PC-9 (cell line): Measurements from ENCODE around the gene PLXNC1. TPM values are rescaled to one million over a fixed set of nuclear protein-coding genes. Genes with fewer than 3 reads are reported as not detected.

ENCODE experiments used
- BruUV-seq: library from RNA; stranded (reverse); fragments of 400-500 nt; replicated peaks from 2 replicates; lab custom pipeline; 2021; lab: Mats Ljungman, UMichigan
- CTCF ChIA-PET: fragments of 300-600 bp; sonication (Branson Sonifier 250); formaldehyde crosslinking; loops from one replicate; lab custom pipeline; 2022; ENCODE audit warnings: antibody characterized with exemption; lab: Charles Lee
- POLR2A ChIA-PET: fragments of 300-600 bp; sonication (Branson Sonifier 250); formaldehyde crosslinking; loops from one replicate; lab custom pipeline; 2022; ENCODE audit warnings: antibody characterized with exemption; ENCODE audit not compliant: unreplicated experiment; lab: Charles Lee
- DNase-seq, 2 experiments: peaks; one replicate each; pipeline versions ENCODE4 v3.0.0 to v3.0.0-alpha.2; 2015 to 2022; ENCODE audit warnings: mixed read lengths in 1 of 2
- H2AFZ ChIP-seq: fragments of 200-600 bp; sonication (generic); 2 replicates; pipeline ENCODE4 v1.8.1; 2017; ENCODE audit warnings: antibody characterized with exemption
- H3F3A ChIP-seq: fragments of 200-600 bp; sonication (generic); 2 replicates; pipeline ENCODE4 v1.8.1; 2017; ENCODE audit warnings: antibody characterized with exemption, mild to moderate bottlenecking, low read depth; ENCODE audit not compliant: insufficient read depth
- H3K27ac ChIP-seq: fragments of 200-600 bp; sonication (generic); 2 replicates; pipeline ENCODE4 v1.6.1; 2016; ENCODE audit warnings: mixed run types
- H3K27me3 ChIP-seq: fragments of 200-600 bp; sonication (generic); 2 replicates; pipeline ENCODE4 v1.6.1; 2016; ENCODE audit warnings: low read depth, mixed run types; ENCODE audit not compliant: insufficient read depth
- H3K36me3 ChIP-seq: fragments of 200-600 bp; sonication (generic); 2 replicates; pipeline ENCODE4 v1.6.1; 2016; ENCODE audit warnings: low read depth, mixed run types
- H3K4me1 ChIP-seq: fragments of 200-600 bp; sonication (generic); replicated peaks from 2 replicates; pipeline ENCODE4 v1.6.1; 2016; ENCODE audit warnings: mixed run types; ENCODE audit not compliant: insufficient read depth
- H3K4me2 ChIP-seq: fragments of 200-600 bp; sonication (generic); 2 replicates; pipeline ENCODE4 v1.6.1; 2017; ENCODE audit warnings: mixed run types
- H3K4me3 ChIP-seq: fragments of 200-600 bp; sonication (generic); 2 replicates; pipeline ENCODE4 v1.6.1; 2016; ENCODE audit warnings: mixed run types
- H3K79me2 ChIP-seq: fragments of 200-600 bp; sonication (generic); 2 replicates; pipeline ENCODE4 v1.6.1; 2017; ENCODE audit warnings: low read depth, mixed run types
- H3K9me2 ChIP-seq: fragments of 200-600 bp; sonication (generic); 2 replicates; pipeline ENCODE4 v1.8.1; 2017; ENCODE audit warnings: mild to moderate bottlenecking; ENCODE audit not compliant: insufficient read depth
- H3K9me3 ChIP-seq: fragments of 200-600 bp; sonication (generic); 2 replicates; pipeline ENCODE4 v1.8.1; 2016; ENCODE audit warnings: low read depth; ENCODE audit not compliant: insufficient read depth
- H4K20me1 ChIP-seq: fragments of 200-600 bp; sonication (generic); 2 replicates; pipeline ENCODE4 v1.8.1; 2017; ENCODE audit not compliant: insufficient read depth
- CTCF ChIP-seq: fragments of 200-600 bp; sonication (generic); conservative IDR thresholded peaks from 2 replicates; pipeline ENCODE4 v1.6.1; 2017; ENCODE audit warnings: mixed run types, antibody characterized with exemption, mild to moderate bottlenecking, moderate library complexity
- EZH2 ChIP-seq: fragments of 200-600 bp; sonication (generic); IDR thresholded peaks from 2 replicates; pipeline ENCODE4 v1.8.0; 2017; ENCODE audit warnings: antibody characterized with exemption, low read depth
- intact Hi-C: fragments of 100-400 bp; cut with micrococcal nuclease; formaldehyde crosslinking; loops from one replicate; pipeline ENCODE4 v1.10.0; 2022; ENCODE audit not compliant: unreplicated experiment
- total RNA-seq: library from RNA; stranded (reverse); gene quantifications from 2 replicates; pipeline ENCODE4 v1.2.3, GENCODE V29; 2021

The PLXNC1 gene
- total RNA-seq, 1 experiment from 2014 or later, result 2.3 TPM

- intact Hi-C loops, result no loop called here
- TF ChIP-seq CTCF (no peak), EZH2 (no peak)
- Histone ChIP-seq H3K4me1 (no peaks in the 10 kb centered on the region), H3K27ac (no peak overlapping the region), H3F3A (no peaks in the 10 kb centered on the region), H3K36me3 (no peaks in the 10 kb centered on the region), H3K79me2 (no peaks in the 10 kb centered on the region), H3K9me3 (no peaks in the 10 kb centered on the region), H4K20me1 (no peaks in the 10 kb centered on the region), H3K4me2 (no peak overlapping the region), H3K27me3 (peaks cover 43% of the 10 kb centered on the region), H2AFZ (no peak overlapping the region), H3K4me3 (no peak overlapping the region), H3K9me2 (no peaks in the 10 kb centered on the region)
- no peak for DNase-seq
- CTCF ChIA-PET, result no interaction called here
- POLR2A ChIA-PET, result no interaction called here
- BruUV-seq, result no TSS peak
Measured at GRCh38 chr12:94184995-94185719, 36.8 kb downstream of the PLXNC1 start.

GRCh38 chr12:94185801-94186200, 37.4 kb downstream of the PLXNC1 start:
- no peak for DNase-seq
- ChIA-PET CTCF (no interaction called here), POLR2A (interaction anchor here (0.7 kb wide), 1 partner anchor 44 kb away, joined by 8 read pairs; no protein-coding TSS in a partner anchor)
- intact Hi-C loops, result no loop called here
- Histone ChIP-seq H3F3A (no peaks in the 10 kb centered on the region), H3K27ac (no peak overlapping the region), H3K9me2 (no peaks in the 10 kb centered on the region), H3K9me3 (no peaks in the 10 kb centered on the region), H3K36me3 (no peaks in the 10 kb centered on the region), H3K4me2 (no peak overlapping the region), H3K27me3 (peaks cover 43% of the 10 kb centered on the region), H3K4me1 (no peaks in the 10 kb centered on the region), H3K4me3 (no peak overlapping the region), H4K20me1 (no peaks in the 10 kb centered on the region), H3K79me2 (no peaks in the 10 kb centered on the region), H2AFZ (no peak overlapping the region)
- no peak for TF ChIP-seq EZH2
- TF ChIP-seq CTCF, result no peak
- no TSS peak for BruUV-seq

- BruUV-seq, result no TSS peak
- Histone ChIP-seq H3F3A (no peaks in the 10 kb centered on the region), H3K79me2 (no peaks in the 10 kb centered on the region), H3K9me3 (no peaks in the 10 kb centered on the region), H3K27ac (no peak overlapping the region), H2AFZ (no peak overlapping the region), H3K4me2 (no peak overlapping the region), H3K9me2 (no peaks in the 10 kb centered on the region), H3K4me3 (no peak overlapping the region), H3K36me3 (no peaks in the 10 kb centered on the region), H3K4me1 (no peaks in the 10 kb centered on the region), H3K27me3 (peaks cover 43% of the 10 kb centered on the region), H4K20me1 (no peaks in the 10 kb centered on the region)
- intact Hi-C loops, result no loop called here
- ChIA-PET CTCF (no interaction called here), POLR2A (interaction anchor here (0.7 kb wide), 1 partner anchor 43 kb away, joined by 8 read pairs; no protein-coding TSS in a partner anchor)
- TF ChIP-seq CTCF (no peak), EZH2 (no peak)
- DNase-seq, result no peak
Measured at GRCh38 chr12:94186278-94187241, 38.2 kb downstream of the PLXNC1 start.
